ENCODE results near the gene IPMK. TPM values are rescaled to one million over a fixed set of nuclear protein-coding genes. Genes with fewer than 3 reads are reported as not detected.

The IPMK gene
- total RNA-seq, 1 donor from 2014 or later: 6.8 TPM

- Histone ChIP-seq H3K79me2 (ENCODE audit: insufficient read depth, low read length) (peaks cover 16% of the 10 kb centered on the region), H3K9me3 (ENCODE audit: insufficient read depth, low read depth, low read length) (no peaks in the 10 kb centered on the region), H4K20me1 (ENCODE audit: insufficient read depth, low read length) (no peaks in the 10 kb centered on the region), H3K4me3 (ENCODE audit: insufficient read depth, low read depth, low read length) (no peak overlapping the region), H3K4me2 (ENCODE audit: low read length) (no peak overlapping the region), H3K4me1 (ENCODE audit: insufficient read depth, low read length) (peaks cover 11% of the 10 kb centered on the region), H3K9ac (ENCODE audit: low read length) (no peak overlapping the region), H3K27me3 (ENCODE audit: insufficient read depth, low read length) (no peaks in the 10 kb centered on the region), H3K27ac (ENCODE audit: low read depth, low read length) (no peak overlapping the region), H2AFZ (ENCODE audit: low read depth, low read length) (no peak overlapping the region), H3K36me3 (ENCODE audit: insufficient read depth, low read length) (no peaks in the 10 kb centered on the region)
- peaks cover 30% of the 10 kb centered on the region for H3K4me1 Mint-ChIP-seq (ENCODE audit: low read depth, unreplicated experiment)
- no peak overlapping the region for H3K4me3 Mint-ChIP-seq (ENCODE audit: unreplicated experiment)
- H3K9me3 Mint-ChIP-seq (ENCODE audit: unreplicated experiment): no peaks in the 10 kb centered on the region
- FAIRE-seq (no peak), DNase-seq (ENCODE audit: low read depth) (no peak)
- no peak overlapping the region for H3K27ac Mint-ChIP-seq (ENCODE audit: unreplicated experiment)
- H3K27me3 Mint-ChIP-seq (ENCODE audit: low read depth, unreplicated experiment): no peaks in the 10 kb centered on the region
- no peak for TF ChIP-seq EZH2 (IDR thresholded peaks at IDR 0.05; ENCODE audit: insufficient read depth, low read length)
- TF ChIP-seq, protein P1, sequence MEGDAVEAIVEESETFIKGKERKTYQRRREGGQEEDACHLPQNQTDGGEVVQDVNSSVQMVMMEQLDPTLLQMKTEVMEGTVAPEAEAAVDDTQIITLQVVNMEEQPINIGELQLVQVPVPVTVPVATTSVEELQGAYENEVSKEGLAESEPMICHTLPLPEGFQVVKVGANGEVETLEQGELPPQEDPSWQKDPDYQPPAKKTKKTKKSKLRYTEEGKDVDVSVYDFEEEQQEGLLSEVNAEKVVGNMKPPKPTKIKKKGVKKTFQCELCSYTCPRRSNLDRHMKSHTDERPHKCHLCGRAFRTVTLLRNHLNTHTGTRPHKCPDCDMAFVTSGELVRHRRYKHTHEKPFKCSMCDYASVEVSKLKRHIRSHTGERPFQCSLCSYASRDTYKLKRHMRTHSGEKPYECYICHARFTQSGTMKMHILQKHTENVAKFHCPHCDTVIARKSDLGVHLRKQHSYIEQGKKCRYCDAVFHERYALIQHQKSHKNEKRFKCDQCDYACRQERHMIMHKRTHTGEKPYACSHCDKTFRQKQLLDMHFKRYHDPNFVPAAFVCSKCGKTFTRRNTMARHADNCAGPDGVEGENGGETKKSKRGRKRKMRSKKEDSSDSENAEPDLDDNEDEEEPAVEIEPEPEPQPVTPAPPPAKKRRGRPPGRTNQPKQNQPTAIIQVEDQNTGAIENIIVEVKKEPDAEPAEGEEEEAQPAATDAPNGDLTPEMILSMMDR (IDR thresholded peaks at IDR 0.05; ENCODE audit: insufficient read depth, low read depth, low read length): no peak
- no peaks in the 10 kb centered on the region for H3K36me3 Mint-ChIP-seq (ENCODE audit: low read depth, unreplicated experiment)
Observed at GRCh38 chr10:58278274-58278961, 10.7 kb upstream of the IPMK start.

DNA sequence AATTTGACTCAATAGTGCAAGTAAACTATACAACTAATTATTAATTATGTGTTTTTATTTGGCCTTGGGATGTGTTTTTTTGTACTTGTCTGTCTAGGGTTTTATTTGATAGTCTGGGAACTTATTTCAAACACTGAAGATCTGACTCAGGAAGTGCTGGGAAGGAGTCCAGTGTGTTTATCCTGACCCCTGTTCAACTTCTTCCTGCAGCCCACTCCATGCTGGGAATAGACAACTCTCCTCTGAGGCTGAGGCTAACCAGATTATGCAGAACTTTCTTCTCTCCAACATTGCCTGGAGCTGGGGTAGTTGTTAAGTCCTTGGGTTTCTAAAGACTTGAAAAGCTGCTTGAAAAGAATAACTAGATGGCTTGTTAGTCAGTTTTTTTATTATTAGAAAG, 8.2 kb upstream of the IPMK start:
- Mint-ChIP-seq H3K4me1 (ENCODE audit: low read depth, unreplicated experiment) (peaks cover 16% of the 10 kb centered on the region), H3K9me3 (ENCODE audit: unreplicated experiment) (no peaks in the 10 kb centered on the region), H3K36me3 (ENCODE audit: low read depth, unreplicated experiment) (no peaks in the 10 kb centered on the region), H3K27ac (ENCODE audit: unreplicated experiment) (peak overlapping the region; percentile 44), H3K4me3 (ENCODE audit: unreplicated experiment) (no peak overlapping the region), H3K27me3 (ENCODE audit: low read depth, unreplicated experiment) (no peaks in the 10 kb centered on the region)
- H3K4me1 ChIP-seq (ENCODE audit: insufficient read depth, low read length): peaks cover 11% of the 10 kb centered on the region
- no peaks in the 10 kb centered on the region for H3K9me3 ChIP-seq (ENCODE audit: insufficient read depth, low read depth, low read length)
- DNase-seq (ENCODE audit: low read depth): peak; percentile 78
- peak overlapping the region; percentile 11 for H3K4me2 ChIP-seq (ENCODE audit: low read length)
- no peaks in the 10 kb centered on the region for H3K36me3 ChIP-seq (ENCODE audit: insufficient read depth, low read length)
- H3K9ac ChIP-seq (ENCODE audit: low read length): no peak overlapping the region
- FAIRE-seq: no peak
- no peaks in the 10 kb centered on the region for H4K20me1 ChIP-seq (ENCODE audit: insufficient read depth, low read length)
- no peak overlapping the region for H3K27ac ChIP-seq (ENCODE audit: low read depth, low read length)
- H2AFZ ChIP-seq (ENCODE audit: low read depth, low read length): no peak overlapping the region
- no peak overlapping the region for H3K4me3 ChIP-seq (ENCODE audit: insufficient read depth, low read depth, low read length)
- peaks cover 36% of the 10 kb centered on the region for H3K79me2 ChIP-seq (ENCODE audit: insufficient read depth, low read length)
- TF ChIP-seq, protein P1 (IDR thresholded peaks at IDR 0.05; ENCODE audit: insufficient read depth, low read depth, low read length): no peak
- no peak for TF ChIP-seq EZH2 (IDR thresholded peaks at IDR 0.05; ENCODE audit: insufficient read depth, low read length)
- no peaks in the 10 kb centered on the region for H3K27me3 ChIP-seq (ENCODE audit: insufficient read depth, low read length)

GRCh38 chr10:58275261-58275660, 7.6 kb upstream of the IPMK start:
- FAIRE-seq (peak; percentile 56), DNase-seq (ENCODE audit: low read depth) (no peak)
- H3K4me1 Mint-ChIP-seq (ENCODE audit: low read depth, unreplicated experiment): peaks cover 13% of the 10 kb centered on the region
- no peak overlapping the region for H2AFZ ChIP-seq (ENCODE audit: low read depth, low read length)
- peaks cover 16% of the 10 kb centered on the region for H3K4me1 ChIP-seq (ENCODE audit: insufficient read depth, low read length)
- H3K4me3 Mint-ChIP-seq (ENCODE audit: unreplicated experiment): no peak overlapping the region
- no peaks in the 10 kb centered on the region for H3K9me3 ChIP-seq (ENCODE audit: insufficient read depth, low read depth, low read length)
- H3K4me3 ChIP-seq (ENCODE audit: insufficient read depth, low read depth, low read length): no peak overlapping the region
- H3K27ac Mint-ChIP-seq (ENCODE audit: unreplicated experiment): no peak overlapping the region
- no peak overlapping the region for H3K9ac ChIP-seq (ENCODE audit: low read length)
- peaks cover 42% of the 10 kb centered on the region for H3K79me2 ChIP-seq (ENCODE audit: insufficient read depth, low read length)
- H3K9me3 Mint-ChIP-seq (ENCODE audit: unreplicated experiment): no peaks in the 10 kb centered on the region
- TF ChIP-seq EZH2 (IDR thresholded peaks at IDR 0.05; ENCODE audit: insufficient read depth, low read length): no peak
- TF ChIP-seq, protein P1 (IDR thresholded peaks at IDR 0.05; ENCODE audit: insufficient read depth, low read depth, low read length): no peak
- no peak overlapping the region for H3K27ac ChIP-seq (ENCODE audit: low read depth, low read length)
- H3K36me3 Mint-ChIP-seq (ENCODE audit: low read depth, unreplicated experiment): no peaks in the 10 kb centered on the region
- no peaks in the 10 kb centered on the region for H3K27me3 Mint-ChIP-seq (ENCODE audit: low read depth, unreplicated experiment)
- H3K36me3 ChIP-seq (ENCODE audit: insufficient read depth, low read length): no peaks in the 10 kb centered on the region
- no peaks in the 10 kb centered on the region for H3K27me3 ChIP-seq (ENCODE audit: insufficient read depth, low read length)
- no peaks in the 10 kb centered on the region for H4K20me1 ChIP-seq (ENCODE audit: insufficient read depth, low read length)
- no peak overlapping the region for H3K4me2 ChIP-seq (ENCODE audit: low read length)
